RWPE1 (cell line): ENCODE measurements around the gene ABCE1.

Experiments used
- CTCF ChIA-PET: fragments of 350-600 bp; sonication (Branson Sonifier 250); formaldehyde crosslinking; extraction: SDS; loops from one replicate; lab custom pipeline; 2021; lab: Yijun Ruan, JAX
- POLR2A ChIA-PET: fragments of 400-600 bp; formaldehyde crosslinking; extraction: SDS; loops from one replicate; lab custom pipeline; 2020; ENCODE audit warnings: antibody characterized with exemption; ENCODE audit not compliant: low non-redundant PET; lab: Yijun Ruan, JAX
- DNase-seq: peaks from one replicate; pipeline ENCODE4 v3.0.0; 2012; ENCODE audit warnings: low spot score
- H3K27ac ChIP-seq: fragments of 450-650 bp; 2 replicates; pipeline ENCODE4 v1.5.1; 2017
- TF ChIP-seq, protein P1 (sequence below): fragments of 450-650 bp; conservative IDR thresholded peaks from 2 replicates; pipeline ENCODE4 v1.5.1; 2017; ENCODE audit warnings: low read depth, mild to moderate bottlenecking

The ABCE1 gene

DNA sequence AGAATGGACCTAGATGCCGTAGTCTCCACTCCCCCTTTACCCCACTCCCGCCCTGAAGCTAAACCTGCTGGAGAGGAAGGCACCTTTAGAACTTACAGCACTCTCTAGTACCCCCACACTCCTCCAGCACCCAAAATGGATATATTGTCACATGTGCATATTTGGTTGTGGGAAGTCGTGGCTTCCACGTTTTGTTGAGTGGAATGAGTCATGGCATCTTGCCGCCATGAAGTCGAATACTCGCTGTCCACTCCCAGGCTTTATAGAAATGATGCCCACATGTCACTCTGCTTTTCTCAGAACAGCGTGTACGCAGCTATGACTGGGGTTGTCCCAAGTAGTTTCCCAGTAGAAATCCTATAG, 545 bp downstream of the ABCE1 start:
- H3K27ac ChIP-seq = peak overlapping the region; percentile 95
- CTCF ChIA-PET = no interaction called here
- peak; percentile 61 for DNase-seq
- POLR2A ChIA-PET = no interaction called here
- TF ChIP-seq, protein P1, sequence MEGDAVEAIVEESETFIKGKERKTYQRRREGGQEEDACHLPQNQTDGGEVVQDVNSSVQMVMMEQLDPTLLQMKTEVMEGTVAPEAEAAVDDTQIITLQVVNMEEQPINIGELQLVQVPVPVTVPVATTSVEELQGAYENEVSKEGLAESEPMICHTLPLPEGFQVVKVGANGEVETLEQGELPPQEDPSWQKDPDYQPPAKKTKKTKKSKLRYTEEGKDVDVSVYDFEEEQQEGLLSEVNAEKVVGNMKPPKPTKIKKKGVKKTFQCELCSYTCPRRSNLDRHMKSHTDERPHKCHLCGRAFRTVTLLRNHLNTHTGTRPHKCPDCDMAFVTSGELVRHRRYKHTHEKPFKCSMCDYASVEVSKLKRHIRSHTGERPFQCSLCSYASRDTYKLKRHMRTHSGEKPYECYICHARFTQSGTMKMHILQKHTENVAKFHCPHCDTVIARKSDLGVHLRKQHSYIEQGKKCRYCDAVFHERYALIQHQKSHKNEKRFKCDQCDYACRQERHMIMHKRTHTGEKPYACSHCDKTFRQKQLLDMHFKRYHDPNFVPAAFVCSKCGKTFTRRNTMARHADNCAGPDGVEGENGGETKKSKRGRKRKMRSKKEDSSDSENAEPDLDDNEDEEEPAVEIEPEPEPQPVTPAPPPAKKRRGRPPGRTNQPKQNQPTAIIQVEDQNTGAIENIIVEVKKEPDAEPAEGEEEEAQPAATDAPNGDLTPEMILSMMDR = no peak

DNA sequence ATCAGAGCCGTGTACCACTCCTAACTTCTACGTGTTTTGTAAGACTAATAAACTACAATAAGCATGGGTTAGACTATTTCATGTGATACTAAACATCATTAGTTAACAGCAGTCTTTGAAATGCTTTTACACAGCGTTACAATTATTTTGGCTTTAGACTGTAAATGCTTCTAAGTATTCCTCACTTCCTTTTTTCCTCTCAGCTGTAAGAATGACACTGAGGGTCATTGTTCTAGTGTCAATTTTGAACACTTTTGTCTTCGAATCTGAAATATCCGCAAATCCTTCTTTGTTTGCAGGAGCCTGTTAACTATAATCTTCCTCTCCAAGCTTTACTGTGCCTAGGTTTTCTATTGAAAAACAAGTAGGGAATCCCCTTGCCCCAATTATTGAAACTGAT, 1.5 kb downstream of the ABCE1 start:
- no peak overlapping the region for H3K27ac ChIP-seq
- TF ChIP-seq, protein P1 = no peak
- ChIA-PET POLR2A (no interaction called here), CTCF (interaction anchor here (0.6 kb wide), 1 partner anchor 20 kb away, joined by 3 read pairs; no protein-coding TSS in a partner anchor)
- no peak for DNase-seq

DNA sequence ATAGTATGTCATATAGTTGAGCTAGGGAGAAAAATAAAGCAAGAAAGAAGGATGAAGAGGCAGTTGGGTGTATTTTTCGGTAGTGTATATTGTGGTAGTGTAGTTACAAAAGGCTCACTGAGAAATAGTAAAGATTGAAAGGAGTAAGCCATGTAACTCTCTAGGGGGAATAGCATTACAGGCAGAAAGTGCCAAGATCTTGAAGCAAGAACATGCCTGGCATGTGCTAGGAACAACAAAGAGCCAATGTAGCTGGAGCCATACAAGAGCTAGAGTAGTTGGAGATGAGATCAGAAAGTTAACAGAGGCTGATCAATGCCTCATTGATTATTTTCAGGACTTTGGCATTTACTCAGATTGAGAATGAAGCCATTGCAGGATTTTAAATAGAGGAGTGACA, 3.0 kb downstream of the ABCE1 start:
- H3K27ac ChIP-seq = no peak overlapping the region

DNA sequence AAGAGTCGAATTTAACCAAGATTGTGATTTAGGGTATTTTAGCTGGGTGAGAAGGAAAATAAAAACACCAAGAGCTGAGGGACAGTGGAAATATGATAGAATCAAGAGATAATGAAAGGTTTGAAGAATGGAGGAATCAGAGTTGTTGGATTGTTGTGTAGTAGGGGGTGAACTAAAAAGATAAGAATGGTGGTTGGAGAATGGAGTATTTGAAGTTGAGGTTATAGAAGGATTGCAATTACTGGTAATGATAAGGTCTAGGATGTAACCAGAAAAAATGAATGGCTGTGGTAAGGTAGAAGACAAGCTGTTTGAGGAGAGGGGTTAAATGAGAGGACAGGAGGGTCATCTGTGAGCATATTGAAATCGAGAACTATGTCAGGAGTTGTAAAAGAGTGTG, 4.5 kb downstream of the ABCE1 start:
- no peak overlapping the region for H3K27ac ChIP-seq
- no peak for DNase-seq
- ChIA-PET POLR2A (no interaction called here), CTCF (no interaction called here)
- TF ChIP-seq, protein P1 = no peak

More for the DNA sequence above, 3.0 kb downstream of the ABCE1 start:
- DNase-seq = no peak
- TF ChIP-seq, protein P1 = no peak
- CTCF ChIA-PET = no interaction called here
- POLR2A ChIA-PET = no interaction called here

DNA sequence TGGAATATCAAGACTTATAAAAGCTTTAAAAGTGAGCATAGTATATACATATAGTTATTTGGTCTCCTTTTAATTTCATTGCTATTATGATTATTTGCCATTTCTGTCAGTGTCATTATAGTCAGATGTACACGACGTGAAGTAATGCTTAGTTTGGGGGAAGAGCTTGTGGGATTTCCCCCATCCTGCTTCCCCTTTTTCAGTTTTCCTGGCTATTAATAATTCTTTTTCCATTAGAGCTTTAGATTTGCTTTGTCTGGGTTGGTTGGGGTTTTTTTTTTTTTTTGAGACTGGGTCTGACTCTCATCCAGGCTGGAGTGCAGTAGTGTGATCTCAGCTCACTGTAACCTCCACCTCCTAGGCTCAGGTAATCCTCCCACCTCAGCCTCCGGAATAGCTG, 5.4 kb downstream of the ABCE1 start:
- CTCF ChIA-PET = no interaction called here
- POLR2A ChIA-PET = no interaction called here
- TF ChIP-seq, protein P1 = no peak
- DNase-seq = no peak
- H3K27ac ChIP-seq = no peak overlapping the region

DNA sequence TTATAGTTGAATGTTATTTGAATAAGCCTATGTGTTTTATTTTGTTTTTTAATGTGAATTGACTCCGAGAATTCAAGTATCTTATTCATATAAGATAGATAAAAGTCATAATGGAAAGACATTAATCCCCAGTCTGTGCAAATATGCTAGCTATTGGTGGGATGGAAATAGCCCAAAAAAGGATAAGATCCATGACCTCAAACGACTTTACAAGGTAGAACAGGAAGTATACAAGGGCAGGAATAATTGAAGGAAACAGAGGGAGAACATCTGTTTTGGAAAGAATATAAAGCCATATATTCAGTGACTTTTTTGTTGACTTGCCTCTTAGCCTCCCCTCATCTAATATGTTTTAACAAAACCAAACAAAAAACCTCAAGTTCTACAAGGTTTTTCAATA, 9.0 kb downstream of the ABCE1 start:
- H3K27ac ChIP-seq = no peak overlapping the region
- TF ChIP-seq, protein P1 = no peak
- no peak for DNase-seq
- ChIA-PET CTCF (no interaction called here), POLR2A (no interaction called here)

DNA sequence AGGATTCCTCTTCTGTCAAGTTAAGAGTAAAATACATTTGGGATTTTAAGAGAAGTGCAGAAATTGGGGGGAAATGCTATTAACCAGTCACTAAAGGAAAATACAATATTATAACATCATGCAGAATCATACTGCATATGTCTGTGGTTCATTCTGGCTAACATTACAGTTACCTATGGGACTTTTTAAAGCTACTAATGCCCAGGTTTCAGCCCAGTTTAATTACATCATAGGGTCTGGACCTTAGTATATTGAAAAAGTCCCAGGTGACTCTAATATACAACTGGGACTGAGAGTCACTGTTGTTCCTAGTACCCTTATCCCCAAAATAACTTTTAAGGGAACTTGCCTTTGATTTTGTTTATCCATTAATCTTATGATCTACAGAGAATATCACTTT, 10.0 kb downstream of the ABCE1 start:
- DNase-seq = no peak
- CTCF ChIA-PET = no interaction called here
- TF ChIP-seq, protein P1 = no peak
- POLR2A ChIA-PET = no interaction called here
- H3K27ac ChIP-seq = no peak overlapping the region
